GM23338 (cell line): ENCODE results near the gene ADAMTS17. TPM values are rescaled to one million over a fixed set of nuclear protein-coding genes. Genes with fewer than 3 reads are reported as not detected.

Experiments used
- ATAC-seq: fragments of 200-7000 bp; cut with Tn5 transposase; 3 replicates; pipeline ENCODE4 v1.9.1; 2020
- DNase-seq: peaks from one replicate; pipeline ENCODE4 v3.0.0-alpha.2; 2015; ENCODE audit warnings: low spot score
- H2AFZ ChIP-seq: fragments of 200-600 bp; sonication (generic); 2 replicates; pipeline ENCODE4 v1.8.0; 2016; ENCODE audit warnings: antibody characterized with exemption, mild to moderate bottlenecking, moderate library complexity
- H3F3A ChIP-seq: fragments of 200-600 bp; sonication (generic); replicated peaks from 2 replicates; pipeline ENCODE4 v1.8.0; 2017; ENCODE audit warnings: antibody characterized with exemption, mixed run types, low read depth
- H3K27ac ChIP-seq: fragments of 200-600 bp; sonication (generic); 2 replicates; pipeline ENCODE4 v1.6.1; 2016; ENCODE audit warnings: low read depth
- H3K27me3 ChIP-seq: fragments of 200-600 bp; sonication (generic); 2 replicates; pipeline ENCODE4 v1.8.0; 2016; ENCODE audit warnings: mild to moderate bottlenecking, mixed run types, moderate library complexity; ENCODE audit not compliant: insufficient read depth
- H3K36me3 ChIP-seq: fragments of 200-600 bp; sonication (generic); 2 replicates; pipeline ENCODE4 v1.8.0; 2016; ENCODE audit warnings: mild to moderate bottlenecking; ENCODE audit not compliant: insufficient read depth
- H3K4me1 ChIP-seq: fragments of 200-600 bp; sonication (generic); 2 replicates; pipeline ENCODE4 v1.8.0; 2016; ENCODE audit warnings: mild to moderate bottlenecking, moderate library complexity; ENCODE audit not compliant: insufficient read depth
- H3K4me2 ChIP-seq: fragments of 200-600 bp; sonication (generic); 2 replicates; pipeline ENCODE4 v1.7.1; 2017; ENCODE audit warnings: mixed run types
- H3K4me3 ChIP-seq: fragments of 200-600 bp; sonication (generic); 2 replicates; pipeline ENCODE4 v1.6.1; 2016; ENCODE audit warnings: mixed run types
- H3K79me2 ChIP-seq: fragments of 200-600 bp; sonication (generic); replicated peaks from 2 replicates; pipeline ENCODE4 v1.8.0; 2017; ENCODE audit warnings: mild to moderate bottlenecking; ENCODE audit not compliant: insufficient read depth
- H3K9me2 ChIP-seq: fragments of 200-600 bp; sonication (generic); 2 replicates; pipeline ENCODE4 v1.8.0; 2017; ENCODE audit not compliant: insufficient read depth
- H4K20me1 ChIP-seq: fragments of 200-600 bp; sonication (generic); replicated peaks from 2 replicates; pipeline ENCODE4 v1.8.0; 2017; ENCODE audit warnings: mild to moderate bottlenecking; ENCODE audit not compliant: insufficient read depth
- H3K27ac Mint-ChIP-seq: 2 replicates; pipeline ENCODE4 v1.8.0; 2020; ENCODE audit warnings: inconsistent platforms, mild to moderate bottlenecking, moderate library complexity, mixed read lengths
- H3K27me3 Mint-ChIP-seq: 3 replicates; pipeline ENCODE4 v1.8.0; 2022; ENCODE audit warnings: low read depth, mild to moderate bottlenecking, moderate library complexity, mixed read lengths, inconsistent platforms; ENCODE audit not compliant: insufficient read depth, poor library complexity
- H3K36me3 Mint-ChIP-seq: 3 replicates; pipeline ENCODE4 v1.8.0; 2021; ENCODE audit warnings: low read depth, mild to moderate bottlenecking, inconsistent platforms, moderate library complexity, mixed read lengths
- H3K4me1 Mint-ChIP-seq: 3 replicates; pipeline ENCODE4 v1.8.0; 2020; ENCODE audit warnings: mild to moderate bottlenecking, inconsistent platforms, mixed read lengths
- H3K4me3 Mint-ChIP-seq: 3 replicates; pipeline ENCODE4 v1.8.0; 2021; ENCODE audit warnings: moderate library complexity, mild to moderate bottlenecking, inconsistent platforms, mixed read lengths
- H3K9me3 Mint-ChIP-seq: 3 replicates; pipeline ENCODE4 v1.8.0; 2020; ENCODE audit warnings: moderate library complexity, mild to moderate bottlenecking, inconsistent platforms, mixed read lengths
- CREB1 ChIP-seq: fragments of 250-450 bp; sonication (Bioruptor Pico); IDR thresholded peaks from 2 replicates; pipeline ENCODE4 v1.5.0; 2020; ENCODE audit warnings: low read depth, mild to moderate bottlenecking, moderate library complexity
- EZH2 ChIP-seq: fragments of 200-600 bp; sonication (generic); IDR thresholded peaks from one replicate; pipeline ENCODE4 v1.8.0; 2017; ENCODE audit warnings: antibody characterized with exemption, mild to moderate bottlenecking, low read depth; ENCODE audit not compliant: unreplicated experiment
- JUNB ChIP-seq: IDR thresholded peaks from one replicate; pipeline ENCODE4 v1.6.1; 2016; ENCODE audit warnings: antibody characterized with exemption; ENCODE audit not compliant: unreplicated experiment
- REST ChIP-seq: IDR thresholded peaks from one replicate; pipeline ENCODE4 v1.6.1; 2018; ENCODE audit warnings: antibody characterized with exemption; ENCODE audit not compliant: unreplicated experiment
- STAT1 ChIP-seq: IDR thresholded peaks from one replicate; pipeline ENCODE4 v1.6.1; 2016; ENCODE audit warnings: antibody characterized with exemption; ENCODE audit not compliant: unreplicated experiment
- ZNF331 ChIP-seq: fragments of 250-450 bp; sonication (Bioruptor Pico); IDR thresholded peaks from 2 replicates; pipeline ENCODE4 v1.5.0; 2020; ENCODE audit warnings: low read depth, mild to moderate bottlenecking, moderate library complexity
- ZNF462 ChIP-seq: fragments of 250-450 bp; sonication (Bioruptor Pico); IDR thresholded peaks from 2 replicates; pipeline ENCODE4 v1.5.0; 2020; ENCODE audit warnings: mild to moderate bottlenecking, moderate library complexity
- polyA plus RNA-seq: library from polyadenylated mRNA; unstranded; fragments of >200 nt; fragmentation: Nextera tagmentation; extraction: Ambion mirVana; gene quantifications from 2 replicates; pipeline ENCODE4 v1.2.1, GENCODE V29; 2016
- total RNA-seq: library from RNA; depleted of rRNA; stranded (reverse); fragments of >200 nt; shearing (Covaris generic); gene quantifications from 2 replicates; pipeline ENCODE4 v1.2.3, GENCODE V29; 2014

The ADAMTS17 gene
- total and polyA plus RNA-seq, 2 experiments from 2014 or later: 0.60 to 3.8 TPM

GRCh38 chr15:100190675-100191074 is 151.1 kb downstream of the ADAMTS17 start:
- no peaks in the 10 kb centered on the region; the same call in 1 of the 2 replicates for H3K9me2 ChIP-seq
- Mint-ChIP-seq H3K27ac (no peak overlapping the region), H3K9me3 (no peaks in the 10 kb centered on the region), H3K27me3 (peaks cover 15% of the 10 kb centered on the region), H3K4me1 (peaks cover 25% of the 10 kb centered on the region), H3K4me3 (no peak overlapping the region), H3K36me3 (0 out of 3 replicates have a peak, but pooled peaks cover 3% of the 10 kb centered on the region)
- no peak overlapping the region for H3K4me3 ChIP-seq
- H3F3A ChIP-seq: no peaks in the 10 kb centered on the region
- H3K79me2 ChIP-seq: no peaks in the 10 kb centered on the region
- H4K20me1 ChIP-seq: no peaks in the 10 kb centered on the region
- H3K27ac ChIP-seq: no peak overlapping the region
- no peak overlapping the region for H3K4me2 ChIP-seq
- H2AFZ ChIP-seq: no peak overlapping the region
- H3K36me3 ChIP-seq: no peaks in the 10 kb centered on the region
- TF ChIP-seq STAT1: no peak
- TF ChIP-seq CREB1: no peak
- no peak for TF ChIP-seq REST
- TF ChIP-seq ZNF462 (CRISPR knock-in tag): no peak
- no peak for TF ChIP-seq EZH2
- no peak for TF ChIP-seq ZNF331
- TF ChIP-seq JUNB: no peak
- no peaks in the 10 kb centered on the region; the same call in 1 of the 2 replicates for H3K4me1 ChIP-seq
- ATAC-seq (no peak), DNase-seq (no peak)
- no peaks in the 10 kb centered on the region for H3K27me3 ChIP-seq
